SK-N-SH (cell line): ENCODE measurements around the gene LHX5.

ENCODE experiments used
- CTCF ChIP-seq: fragments of 200-600 bp; sonication (generic); IDR thresholded peaks from 2 replicates; pipeline ENCODE4 v1.6.1; 2017; ENCODE audit warnings: antibody characterized with exemption, mild to moderate bottlenecking, moderate library complexity
- ELF1 ChIP-seq: IDR thresholded peaks from 2 replicates; pipeline ENCODE4 v1.4.0; 2012
- EP300 ChIP-seq, 2 experiments: IDR thresholded peaks; 2 replicates each; pipeline versions ENCODE4 v1.4.0 to v1.6.1; 2012; ENCODE audit warnings: borderline replicate concordance in 1 of 2, low read depth in 1 of 2, low read length in 1 of 2
- EZH2phosphoT487 ChIP-seq: fragments of 200-600 bp; sonication (generic); IDR thresholded peaks from 2 replicates; pipeline ENCODE4 v1.6.1; 2017; ENCODE audit warnings: low read depth, mixed run types, mild to moderate bottlenecking, antibody characterized with exemption, moderate library complexity, borderline replicate concordance
- GABPA ChIP-seq: IDR thresholded peaks from 2 replicates; pipeline ENCODE4 v1.4.0; 2012; ENCODE audit warnings: low read depth, mild to moderate bottlenecking
- MAX ChIP-seq: IDR thresholded peaks from 2 replicates; pipeline ENCODE4 v1.4.0; 2012; ENCODE audit warnings: low read depth
- MXI1 ChIP-seq: IDR thresholded peaks from 2 replicates; pipeline ENCODE4 v1.6.1; 2012; ENCODE audit warnings: mild to moderate bottlenecking, low read depth, low read length, improper control_type of control experiment
- NRF1 ChIP-seq: IDR thresholded peaks from 2 replicates; pipeline ENCODE4 v1.6.1; 2012; ENCODE audit warnings: low read depth, mild to moderate bottlenecking, low read length
- POLR2AphosphoS5 ChIP-seq: IDR thresholded peaks from 2 replicates; pipeline ENCODE4 v1.6.1; 2012; ENCODE audit warnings: low read depth, low read length
- SIN3A ChIP-seq: IDR thresholded peaks from 2 replicates; pipeline ENCODE4 v1.6.1; 2012; ENCODE audit warnings: low read depth, mild to moderate bottlenecking, low read length, moderate library complexity, borderline replicate concordance
- TAF1 ChIP-seq: IDR thresholded peaks from 2 replicates; pipeline ENCODE4 v1.6.1; 2012; ENCODE audit warnings: low read depth, mild to moderate bottlenecking, low read length, moderate library complexity, borderline replicate concordance
- TEAD4 ChIP-seq: IDR thresholded peaks from 2 replicates; pipeline ENCODE4 v1.4.0; 2012; ENCODE audit warnings: mild to moderate bottlenecking, borderline replicate concordance; ENCODE audit not compliant: insufficient read depth
- USF2 ChIP-seq: fragments of 150-350 bp; IDR thresholded peaks from 2 replicates; pipeline ENCODE4 v1.6.1; 2017; ENCODE audit warnings: antibody characterized with exemption, low read length, low read depth, borderline replicate concordance
- TF ChIP-seq, protein P1 (sequence below): IDR thresholded peaks from 2 replicates; pipeline ENCODE4 v1.6.1; 2012; ENCODE audit warnings: mild to moderate bottlenecking, low read depth, low read length, moderate library complexity

- TF ChIP-seq USF2 (no peak), SIN3A (no peak), CTCF (no peak), TAF1 (no peak), MAX (no peak), POLR2AphosphoS5 (no peak), ELF1 (no peak), EZH2phosphoT487 (no peak), MXI1 (no peak), EP300 (IDR thresholded peaks at IDR 0.05; ENCODE audit: borderline replicate concordance in 1 of 2, low read depth in 1 of 2, low read length in 1 of 2) (no peak), GABPA (no peak), TEAD4 (no peak), NRF1 (no peak)
- TF ChIP-seq, protein P1, sequence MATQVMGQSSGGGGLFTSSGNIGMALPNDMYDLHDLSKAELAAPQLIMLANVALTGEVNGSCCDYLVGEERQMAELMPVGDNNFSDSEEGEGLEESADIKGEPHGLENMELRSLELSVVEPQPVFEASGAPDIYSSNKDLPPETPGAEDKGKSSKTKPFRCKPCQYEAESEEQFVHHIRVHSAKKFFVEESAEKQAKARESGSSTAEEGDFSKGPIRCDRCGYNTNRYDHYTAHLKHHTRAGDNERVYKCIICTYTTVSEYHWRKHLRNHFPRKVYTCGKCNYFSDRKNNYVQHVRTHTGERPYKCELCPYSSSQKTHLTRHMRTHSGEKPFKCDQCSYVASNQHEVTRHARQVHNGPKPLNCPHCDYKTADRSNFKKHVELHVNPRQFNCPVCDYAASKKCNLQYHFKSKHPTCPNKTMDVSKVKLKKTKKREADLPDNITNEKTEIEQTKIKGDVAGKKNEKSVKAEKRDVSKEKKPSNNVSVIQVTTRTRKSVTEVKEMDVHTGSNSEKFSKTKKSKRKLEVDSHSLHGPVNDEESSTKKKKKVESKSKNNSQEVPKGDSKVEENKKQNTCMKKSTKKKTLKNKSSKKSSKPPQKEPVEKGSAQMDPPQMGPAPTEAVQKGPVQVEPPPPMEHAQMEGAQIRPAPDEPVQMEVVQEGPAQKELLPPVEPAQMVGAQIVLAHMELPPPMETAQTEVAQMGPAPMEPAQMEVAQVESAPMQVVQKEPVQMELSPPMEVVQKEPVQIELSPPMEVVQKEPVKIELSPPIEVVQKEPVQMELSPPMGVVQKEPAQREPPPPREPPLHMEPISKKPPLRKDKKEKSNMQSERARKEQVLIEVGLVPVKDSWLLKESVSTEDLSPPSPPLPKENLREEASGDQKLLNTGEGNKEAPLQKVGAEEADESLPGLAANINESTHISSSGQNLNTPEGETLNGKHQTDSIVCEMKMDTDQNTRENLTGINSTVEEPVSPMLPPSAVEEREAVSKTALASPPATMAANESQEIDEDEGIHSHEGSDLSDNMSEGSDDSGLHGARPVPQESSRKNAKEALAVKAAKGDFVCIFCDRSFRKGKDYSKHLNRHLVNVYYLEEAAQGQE = no peak
Measured at GRCh38 chr12:113457185-113457584, 14.5 kb downstream of the LHX5 start.
